Natural killer cell (primary cell): ENCODE measurements around the gene CHD2. TPM values are rescaled to one million over a fixed set of nuclear protein-coding genes. Genes with fewer than 3 reads are reported as not detected.

Experiments used
- ATAC-seq, 3 donors: fragments of 150-1000 bp in 2 of 3; fragments of 200-7000 bp in 1 of 3; cut with Tn5 transposase; 1 replicate in 1 of 3; 2 replicates in 2 of 3; pipeline ENCODE4 v1.10.0; 2021; ENCODE audit warnings: mild to moderate bottlenecking in 2 of 3, moderate library complexity in 2 of 3
- DNase-seq, 2 donors: peaks; one replicate each; pipeline versions ENCODE4 v3.0.0 to v3.0.0-alpha.2; 2013 to 2021; ENCODE audit warnings: mixed read lengths in 1 of 2
- H3K27ac ChIP-seq: one replicate; pipeline ENCODE4 v1.5.1; 2013; ENCODE audit warnings: mild to moderate bottlenecking, low read length
- H3K27me3 ChIP-seq: one replicate; pipeline ENCODE4 v1.6.1; 2013; ENCODE audit warnings: low read length; ENCODE audit not compliant: control insufficient read depth, insufficient read depth
- H3K36me3 ChIP-seq: one replicate; pipeline ENCODE4 v1.6.1; 2013; ENCODE audit warnings: low read length; ENCODE audit not compliant: control insufficient read depth, insufficient read depth
- H3K4me1 ChIP-seq: one replicate; pipeline ENCODE4 v1.6.1; 2013; ENCODE audit warnings: low read length; ENCODE audit not compliant: control insufficient read depth, insufficient read depth
- H3K4me3 ChIP-seq: one replicate; pipeline ENCODE4 v1.5.1; 2013; ENCODE audit warnings: low read length
- H3K9me3 ChIP-seq: one replicate; pipeline ENCODE4 v1.6.1; 2013; ENCODE audit warnings: low read length; ENCODE audit not compliant: control insufficient read depth, insufficient read depth
- H3K27ac Mint-ChIP-seq, 2 donors: one replicate each; pipeline ENCODE4 v1.8.0; 2022; ENCODE audit warnings: mild to moderate bottlenecking in 2 of 2, mixed read lengths in 2 of 2, moderate library complexity in 1 of 2
- H3K27me3 Mint-ChIP-seq, 2 donors: one replicate each; pipeline ENCODE4 v1.8.0; 2022; ENCODE audit warnings: low read depth in 2 of 2, mixed read lengths in 2 of 2
- H3K36me3 Mint-ChIP-seq: one replicate; pipeline ENCODE4 v1.8.0; 2022; ENCODE audit warnings: mixed read lengths
- H3K4me1 Mint-ChIP-seq, 2 donors: one replicate each; pipeline ENCODE4 v1.8.0; 2022; ENCODE audit warnings: mixed read lengths in 2 of 2
- H3K4me3 Mint-ChIP-seq: one replicate; pipeline ENCODE4 v1.8.0; 2022; ENCODE audit warnings: mild to moderate bottlenecking, moderate library complexity, mixed read lengths
- H3K9me3 Mint-ChIP-seq, 2 donors: one replicate each; pipeline ENCODE4 v1.8.0; 2022; ENCODE audit warnings: mixed read lengths in 2 of 2
- WGBS: methylation state at CpG from one replicate; pipeline ENCODE4 v1.1.7; 2013; ENCODE audit warnings: missing lambda C conversion rate; ENCODE audit not compliant: insufficient coverage; 5-methylcytosine and 5-hydroxymethylcytosine counted together
- intact Hi-C: fragments of 100-400 bp; cut with micrococcal nuclease; formaldehyde crosslinking; loops from one replicate; pipeline ENCODE4 v1.14.2; 2022
- total RNA-seq, 4 donors: library from RNA; stranded (reverse); fragments of 120-200 nt in 1 of 4; gene quantifications; one replicate each; pipeline versions ENCODE4 v1.2.3 to v1.2.4, GENCODE V29; 2013 to 2022
- TF ChIP-seq, protein P1 (sequence below): fragments of 200-600 bp; IDR thresholded peaks from one replicate; pipeline ENCODE4 v1.8.0; 2022; ENCODE audit warnings: antibody characterized with exemption

Gene CHD2
- total RNA-seq, 3 donors from 2014 or later (not counting 1 experiment from before 2014, with no cell fraction given): 418 to 449 (median 441) TPM

DNA sequence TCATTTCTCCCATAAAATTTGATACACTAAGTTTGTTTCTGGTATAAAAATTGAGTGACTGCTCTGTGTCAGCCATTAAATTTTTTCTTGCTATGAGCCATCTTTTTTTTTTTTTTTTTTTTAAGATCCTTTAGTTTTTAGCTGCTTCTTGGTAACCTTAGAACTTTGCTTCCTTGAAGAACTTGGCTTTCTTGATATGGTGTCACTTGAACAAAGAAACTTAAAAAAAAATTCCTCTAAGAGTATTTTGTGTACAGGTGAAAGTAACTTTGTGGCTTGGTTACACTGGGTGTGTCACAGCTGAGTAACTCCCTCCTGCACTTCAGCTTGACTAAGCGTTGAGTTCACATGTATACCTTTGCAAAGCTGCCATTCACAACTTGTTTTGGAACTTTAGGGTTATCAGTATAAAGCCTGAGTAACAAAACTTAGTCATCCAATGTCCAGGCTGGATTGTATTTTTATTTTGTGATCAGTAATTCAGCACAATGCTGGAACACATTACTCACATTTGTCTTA, 6.5 kb downstream of the CHD2 start:
- TF ChIP-seq, protein P1, sequence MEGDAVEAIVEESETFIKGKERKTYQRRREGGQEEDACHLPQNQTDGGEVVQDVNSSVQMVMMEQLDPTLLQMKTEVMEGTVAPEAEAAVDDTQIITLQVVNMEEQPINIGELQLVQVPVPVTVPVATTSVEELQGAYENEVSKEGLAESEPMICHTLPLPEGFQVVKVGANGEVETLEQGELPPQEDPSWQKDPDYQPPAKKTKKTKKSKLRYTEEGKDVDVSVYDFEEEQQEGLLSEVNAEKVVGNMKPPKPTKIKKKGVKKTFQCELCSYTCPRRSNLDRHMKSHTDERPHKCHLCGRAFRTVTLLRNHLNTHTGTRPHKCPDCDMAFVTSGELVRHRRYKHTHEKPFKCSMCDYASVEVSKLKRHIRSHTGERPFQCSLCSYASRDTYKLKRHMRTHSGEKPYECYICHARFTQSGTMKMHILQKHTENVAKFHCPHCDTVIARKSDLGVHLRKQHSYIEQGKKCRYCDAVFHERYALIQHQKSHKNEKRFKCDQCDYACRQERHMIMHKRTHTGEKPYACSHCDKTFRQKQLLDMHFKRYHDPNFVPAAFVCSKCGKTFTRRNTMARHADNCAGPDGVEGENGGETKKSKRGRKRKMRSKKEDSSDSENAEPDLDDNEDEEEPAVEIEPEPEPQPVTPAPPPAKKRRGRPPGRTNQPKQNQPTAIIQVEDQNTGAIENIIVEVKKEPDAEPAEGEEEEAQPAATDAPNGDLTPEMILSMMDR: no peak
- no peaks in the 10 kb centered on the region for H3K27me3 Mint-ChIP-seq
- Histone ChIP-seq H3K36me3 (peaks cover 8% of the 10 kb centered on the region), H3K27me3 (no peaks in the 10 kb centered on the region), H3K9me3 (no peaks in the 10 kb centered on the region), H3K4me1 (peaks cover 43% of the 10 kb centered on the region), H3K4me3 (no peak overlapping the region), H3K27ac (peak overlapping the region; percentile 99)
- H3K27ac Mint-ChIP-seq: peak overlapping the region; percentile 99 to 100
- H3K4me3 Mint-ChIP-seq: peak overlapping the region; percentile 93
- H3K9me3 Mint-ChIP-seq: no peaks in the 10 kb centered on the region
- H3K36me3 Mint-ChIP-seq: no peaks in the 10 kb centered on the region
- WGBS: 0% methylated on average over 1 of the region's 1 CpG
- intact Hi-C loops: loop anchor here (2.0 kb wide), 1 partner anchor 1322 kb away; no protein-coding TSS in a partner anchor
- peaks cover 84 to 85% of the 10 kb centered on the region in 2 donors for H3K4me1 Mint-ChIP-seq
- DNase-seq: peak in 1 of 2 donors; percentile 79
- ATAC-seq: peak in 1 of 3 donors; percentile 26

DNA sequence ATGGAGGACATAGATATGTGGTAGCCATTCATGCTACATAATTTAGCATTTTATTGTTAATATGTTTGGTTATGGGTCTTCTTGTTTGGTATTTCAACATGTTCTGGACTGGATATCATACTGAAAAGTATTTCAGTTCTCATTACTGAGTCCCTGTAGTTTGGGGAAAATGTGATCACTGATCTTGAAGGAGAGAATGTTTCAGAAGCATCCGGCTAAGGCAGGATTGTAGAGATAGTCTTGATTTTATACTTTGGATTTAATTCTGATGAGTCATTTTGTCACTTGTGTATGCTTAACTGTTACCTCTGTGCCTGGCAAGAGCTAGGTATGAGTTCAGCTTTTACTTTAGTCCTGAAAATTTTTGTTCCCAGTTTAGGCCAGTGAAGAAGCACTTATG, 7.1 kb downstream of the CHD2 start:
- H3K4me1 Mint-ChIP-seq: peaks cover 90 to 91% of the 10 kb centered on the region in 2 donors
- Histone ChIP-seq H3K9me3 (no peaks in the 10 kb centered on the region), H3K27ac (peak overlapping the region; percentile 99), H3K4me1 (peaks cover 49% of the 10 kb centered on the region), H3K4me3 (no peak overlapping the region), H3K36me3 (peaks cover 5% of the 10 kb centered on the region), H3K27me3 (no peaks in the 10 kb centered on the region)
- 29% methylated on average over 1 of the region's 1 CpG for WGBS
- no peaks in the 10 kb centered on the region for H3K27me3 Mint-ChIP-seq
- DNase-seq (peak in 1 of 2 donors; percentile 40), ATAC-seq (no peak)
- intact Hi-C loops: loop anchor here (2.0 kb wide), 1 partner anchor 1322 kb away; no protein-coding TSS in a partner anchor
- H3K4me3 Mint-ChIP-seq: peak overlapping the region; percentile 93
- no peaks in the 10 kb centered on the region for H3K9me3 Mint-ChIP-seq
- H3K36me3 Mint-ChIP-seq: no peaks in the 10 kb centered on the region
- TF ChIP-seq, protein P1: no peak
- H3K27ac Mint-ChIP-seq: peak overlapping the region; percentile 99 to 100

DNA sequence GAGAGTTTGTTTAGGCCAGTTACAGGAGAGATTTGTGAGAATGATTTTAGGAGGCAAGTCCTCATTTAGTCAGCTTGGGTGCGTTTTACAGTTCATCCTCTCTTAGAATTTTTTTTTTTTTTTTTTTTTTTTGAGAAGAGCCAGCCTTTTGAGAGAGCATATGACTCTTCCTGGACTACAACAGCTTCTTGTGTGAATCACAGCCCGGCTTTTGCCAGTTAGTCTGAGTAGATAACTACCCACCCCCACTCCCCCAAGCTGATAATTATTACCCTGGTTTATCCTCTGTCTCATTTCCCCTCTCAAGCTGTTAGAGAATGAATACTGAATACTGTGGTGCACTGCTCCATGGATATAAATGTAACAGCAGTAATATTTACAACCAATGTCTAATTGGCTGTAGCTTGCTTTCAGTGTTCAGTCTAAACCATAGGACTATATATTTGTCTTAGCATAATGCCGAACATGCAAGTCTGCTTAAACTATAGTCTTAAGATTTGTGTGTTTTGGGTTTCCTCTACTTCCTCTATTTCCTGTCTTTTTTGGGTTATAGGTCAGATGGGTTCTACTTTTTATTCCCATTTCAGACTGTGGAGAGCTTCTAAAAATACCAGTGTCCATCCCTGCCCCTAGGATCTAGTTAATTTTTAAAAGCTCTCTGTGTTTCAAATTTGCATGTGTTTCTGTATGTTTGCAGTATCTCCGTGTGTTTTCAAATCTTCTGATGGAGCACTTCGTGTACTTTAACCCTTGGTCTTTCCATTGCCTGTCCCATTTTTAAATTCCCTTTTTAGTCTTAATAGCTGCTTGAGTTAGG, 8.0 kb downstream of the CHD2 start:
- Mint-ChIP-seq H3K27me3 (no peaks in the 10 kb centered on the region), H3K4me3 (peak overlapping the region; percentile 93), H3K9me3 (no peaks in the 10 kb centered on the region), H3K36me3 (no peaks in the 10 kb centered on the region), H3K4me1 (peaks cover 91 to 92% of the 10 kb centered on the region in 2 donors), H3K27ac (peak overlapping the region; percentile 99 to 100)
- Histone ChIP-seq H3K4me1 (peaks cover 51% of the 10 kb centered on the region), H3K27ac (peak overlapping the region; percentile 99), H3K9me3 (no peaks in the 10 kb centered on the region), H3K27me3 (no peaks in the 10 kb centered on the region), H3K4me3 (no peak overlapping the region), H3K36me3 (peaks cover 4% of the 10 kb centered on the region)
- TF ChIP-seq, protein P1: no peak
- WGBS: 5% methylated on average over 4 of the region's 5 CpGs
- ATAC-seq: peak; percentile 9 to 36 (median 15)
- intact Hi-C loops: loop anchor here (1.0 to 2.0 kb wide), 2 partner anchors 8 to 1321 kb away; no protein-coding TSS in a partner anchor
- peak in 1 of 2 donors; percentile 62 for DNase-seq
